ENCODE data around the gene GP9. TPM values are rescaled to one million over a fixed set of nuclear protein-coding genes. Genes with fewer than 3 reads are reported as not detected.

GP9 gene
- total and polyA plus RNA-seq, 10 donors, result 1.4 to 14.9 (median 6.5) TPM

DNA sequence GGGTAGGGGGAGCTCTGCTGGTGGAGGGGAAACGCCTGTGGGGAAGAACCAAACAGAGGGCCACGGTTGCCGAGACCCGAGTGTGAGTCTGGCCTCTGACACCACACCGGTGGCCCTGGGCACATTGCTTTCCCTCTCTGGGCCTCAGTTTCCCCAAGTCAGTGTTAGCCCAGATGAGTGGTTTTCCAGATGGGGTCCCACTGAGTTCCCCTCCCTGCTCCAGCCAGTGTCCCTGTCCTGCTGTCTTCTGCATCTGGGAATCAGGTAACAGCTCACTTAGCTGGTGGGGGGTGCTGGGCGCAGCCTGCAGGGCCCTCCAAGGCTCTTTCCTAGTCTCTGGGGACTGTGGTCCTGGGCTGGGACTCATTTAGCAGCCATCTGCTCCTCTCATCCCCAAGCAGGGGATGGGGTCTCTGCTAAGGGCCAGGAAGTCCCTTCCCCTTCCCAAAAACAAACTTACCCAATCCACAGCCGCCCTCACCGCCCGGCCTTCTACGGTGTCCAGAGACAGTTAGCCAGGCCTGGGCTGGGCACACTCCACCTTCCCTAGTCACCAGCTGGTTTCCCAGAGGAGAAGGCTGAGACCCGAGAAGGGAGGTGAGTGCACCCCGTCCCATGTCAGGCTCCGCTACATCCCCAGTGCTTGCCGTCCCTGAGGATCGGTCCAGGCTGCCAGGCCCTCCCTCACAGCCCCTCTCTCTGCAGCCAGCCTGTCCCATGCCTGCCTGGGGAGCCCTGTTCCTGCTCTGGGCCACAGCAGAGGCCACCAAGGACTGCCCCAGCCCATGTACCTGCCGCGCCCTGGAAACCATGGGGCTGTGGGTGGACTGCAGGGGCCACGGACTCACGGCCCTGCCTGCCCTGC, 676 bp downstream of the GP9 start:
- H3K27me3 ChIP-seq (replicated peaks in 1 of 7), result peaks cover 0 to 18% (median 0%) of the 10 kb centered on the region in 7 donors
- no peak overlapping the region for H3K27ac ChIP-seq
- TF ChIP-seq POLR2A (IDR thresholded peaks at IDR 0.05) (no peak), POLR2AphosphoS5 (IDR thresholded peaks at IDR 0.05) (no peak)
- TF ChIP-seq, protein P1, sequence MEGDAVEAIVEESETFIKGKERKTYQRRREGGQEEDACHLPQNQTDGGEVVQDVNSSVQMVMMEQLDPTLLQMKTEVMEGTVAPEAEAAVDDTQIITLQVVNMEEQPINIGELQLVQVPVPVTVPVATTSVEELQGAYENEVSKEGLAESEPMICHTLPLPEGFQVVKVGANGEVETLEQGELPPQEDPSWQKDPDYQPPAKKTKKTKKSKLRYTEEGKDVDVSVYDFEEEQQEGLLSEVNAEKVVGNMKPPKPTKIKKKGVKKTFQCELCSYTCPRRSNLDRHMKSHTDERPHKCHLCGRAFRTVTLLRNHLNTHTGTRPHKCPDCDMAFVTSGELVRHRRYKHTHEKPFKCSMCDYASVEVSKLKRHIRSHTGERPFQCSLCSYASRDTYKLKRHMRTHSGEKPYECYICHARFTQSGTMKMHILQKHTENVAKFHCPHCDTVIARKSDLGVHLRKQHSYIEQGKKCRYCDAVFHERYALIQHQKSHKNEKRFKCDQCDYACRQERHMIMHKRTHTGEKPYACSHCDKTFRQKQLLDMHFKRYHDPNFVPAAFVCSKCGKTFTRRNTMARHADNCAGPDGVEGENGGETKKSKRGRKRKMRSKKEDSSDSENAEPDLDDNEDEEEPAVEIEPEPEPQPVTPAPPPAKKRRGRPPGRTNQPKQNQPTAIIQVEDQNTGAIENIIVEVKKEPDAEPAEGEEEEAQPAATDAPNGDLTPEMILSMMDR (IDR thresholded peaks at IDR 0.05 in 8 of 11, conservative IDR thresholded peaks at IDR 0.05 in 3 of 11), result no peak
- DNase-seq, result peak; percentile 62
- no peak overlapping the region for H3K4me3 ChIP-seq
- 73 to 90% (median 80%) methylated on average over 16 to 19 of the region's 19 CpGs for WGBS, 5 donors
- intact Hi-C loops (cut with DNase I; ENCODE audit: low total_unique reads), result no loop called here
- no peaks in the 10 kb centered on the region for H3K9me3 ChIP-seq
- peaks cover 0 to 25% (median 10%) of the 10 kb centered on the region in 6 donors for H3K4me1 ChIP-seq
- no peaks in the 10 kb centered on the region for H3K36me3 ChIP-seq

DNA sequence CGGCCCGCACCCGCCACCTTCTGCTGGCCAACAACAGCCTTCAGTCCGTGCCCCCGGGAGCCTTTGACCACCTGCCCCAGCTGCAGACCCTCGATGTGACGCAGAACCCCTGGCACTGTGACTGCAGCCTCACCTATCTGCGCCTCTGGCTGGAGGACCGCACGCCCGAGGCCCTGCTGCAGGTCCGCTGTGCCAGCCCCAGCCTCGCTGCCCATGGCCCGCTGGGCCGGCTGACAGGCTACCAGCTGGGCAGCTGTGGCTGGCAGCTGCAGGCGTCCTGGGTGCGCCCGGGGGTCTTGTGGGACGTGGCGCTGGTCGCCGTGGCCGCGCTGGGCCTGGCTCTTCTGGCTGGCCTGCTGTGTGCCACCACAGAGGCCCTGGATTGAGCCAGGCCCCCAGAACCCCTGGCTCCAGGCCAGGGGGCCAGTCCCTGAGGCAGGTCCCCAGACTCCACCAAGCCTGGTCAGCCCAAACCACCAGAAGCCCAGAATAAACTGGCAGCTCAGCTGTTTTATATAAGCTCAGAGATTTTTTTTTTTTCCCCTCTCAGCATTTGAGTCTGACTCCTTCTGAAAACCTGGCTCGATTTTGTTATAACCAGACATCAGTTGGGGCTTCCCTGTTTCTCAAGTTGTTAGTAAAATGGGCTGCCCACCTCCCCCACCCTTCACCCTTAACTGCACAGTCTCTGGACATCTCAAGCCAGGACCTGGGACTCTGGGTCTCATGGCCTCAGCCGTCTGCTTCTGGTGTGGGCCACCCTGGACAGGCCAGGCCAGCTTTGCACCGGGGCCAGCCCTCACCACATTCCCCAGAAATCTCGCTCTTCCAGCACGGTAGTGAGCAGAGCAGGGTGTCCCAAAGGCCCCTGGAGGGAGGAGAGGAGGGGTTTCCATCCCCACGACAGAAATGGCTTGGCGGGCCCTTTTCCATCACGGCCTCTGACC, 1.6 kb downstream of the GP9 start:
- peaks cover 0 to 18% (median 0%) of the 10 kb centered on the region in 7 donors for H3K27me3 ChIP-seq (replicated peaks in 1 of 7)
- no peak overlapping the region for H3K27ac ChIP-seq
- no peak overlapping the region for H3K4me3 ChIP-seq
- H3K36me3 ChIP-seq, result no peaks in the 10 kb centered on the region
- H3K9me3 ChIP-seq, result no peaks in the 10 kb centered on the region
- TF ChIP-seq POLR2AphosphoS5 (IDR thresholded peaks at IDR 0.05), result no peak
- DNase-seq, result peak; percentile 62
- peaks cover 0 to 25% (median 10%) of the 10 kb centered on the region in 6 donors for H3K4me1 ChIP-seq
- WGBS, 5 donors, result 91 to 95% (median 92%) methylated on average over 10 to 32 of the region's 32 CpGs
- intact Hi-C loops (cut with DNase I; ENCODE audit: low total_unique reads), result no loop called here

DNA sequence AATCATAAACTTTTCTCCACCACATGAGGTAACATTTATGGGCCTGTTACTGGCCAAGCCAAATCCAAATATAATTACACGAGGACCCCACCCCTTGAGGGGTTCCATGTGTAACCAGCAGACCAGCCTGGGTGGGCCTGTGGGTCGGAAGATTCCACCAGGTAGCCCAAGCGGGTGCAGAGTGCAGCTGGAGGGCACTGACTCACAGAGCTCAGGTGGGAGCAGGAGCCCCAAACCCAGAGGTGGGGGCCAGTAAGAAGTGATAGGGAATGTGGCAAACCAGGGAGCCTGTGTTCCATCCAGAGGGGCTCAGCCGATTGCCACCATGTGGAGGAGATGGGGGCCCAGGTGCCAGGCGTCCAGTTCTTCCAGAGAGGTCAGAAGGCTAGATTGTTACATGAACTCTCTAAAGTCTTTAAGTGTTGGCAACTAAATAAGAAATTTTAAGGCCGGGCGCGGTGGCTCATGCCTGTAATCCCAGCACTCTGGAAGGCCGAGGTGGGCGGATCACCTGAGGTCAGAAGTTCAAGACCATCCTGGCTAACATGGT, 2.6 kb downstream of the GP9 start:
- H3K4me3 ChIP-seq, result no peak overlapping the region
- intact Hi-C loops (cut with DNase I; ENCODE audit: low total_unique reads), result no loop called here
- H3K36me3 ChIP-seq, result no peaks in the 10 kb centered on the region
- no peak overlapping the region for H3K27ac ChIP-seq
- TF ChIP-seq, protein P1 (IDR thresholded peaks at IDR 0.05 in 8 of 11, conservative IDR thresholded peaks at IDR 0.05 in 3 of 11), result no peak
- no peak for TF ChIP-seq POLR2A (IDR thresholded peaks at IDR 0.05)
- no peak for TF ChIP-seq POLR2AphosphoS5 (IDR thresholded peaks at IDR 0.05)
- peaks cover 0 to 3% (median 0%) of the 10 kb centered on the region in 8 donors for H3K9me3 ChIP-seq
- peaks cover 0 to 25% (median 0%) of the 10 kb centered on the region in 7 donors for H3K27me3 ChIP-seq (replicated peaks in 1 of 7)
- DNase-seq, result peak; percentile 40
- H3K4me1 ChIP-seq, result peaks cover 0 to 30% (median 13%) of the 10 kb centered on the region in 6 donors
- 88 to 96% (median 91%) methylated on average over 10 of the region's 10 CpGs for WGBS, 5 donors

DNA sequence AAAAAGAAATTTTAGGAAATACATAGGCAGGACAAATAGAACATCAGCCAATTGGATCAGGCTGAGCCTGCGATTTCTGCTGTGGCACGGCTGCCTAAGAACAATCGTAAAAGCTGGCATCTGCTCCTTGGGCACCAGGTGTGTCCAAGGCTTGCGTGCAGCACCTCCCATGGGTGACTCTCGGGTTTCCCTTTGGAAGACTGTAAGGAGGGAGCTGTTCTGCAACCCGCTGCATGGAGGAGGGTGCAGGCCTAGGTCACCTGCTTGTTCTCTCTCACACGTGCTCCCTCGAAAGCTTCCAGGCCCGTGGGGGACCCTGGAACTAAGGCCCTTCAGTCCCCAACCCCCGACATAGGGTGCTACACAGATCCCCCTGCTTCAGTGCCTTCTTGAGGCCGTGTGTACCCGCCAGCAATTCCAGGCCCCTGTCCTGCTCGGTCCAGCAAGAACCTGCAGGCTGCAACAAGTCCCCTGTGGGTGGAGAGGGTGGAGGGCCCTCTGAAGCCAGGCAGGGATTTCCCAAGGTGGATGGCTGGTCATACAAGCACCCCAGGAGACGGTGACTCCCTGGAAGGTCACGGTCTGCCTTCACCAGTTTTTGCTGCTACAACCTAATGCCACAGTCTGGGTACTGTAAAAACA, 3.4 kb downstream of the GP9 start:
- H3K36me3 ChIP-seq, result no peaks in the 10 kb centered on the region

More for the DNA sequence above, 3.4 kb downstream of the GP9 start:
- H3K9me3 ChIP-seq, result peaks cover 0 to 3% (median 0%) of the 10 kb centered on the region in 8 donors
- H3K27ac ChIP-seq, result no peak overlapping the region
- peaks cover 0 to 31% (median 0%) of the 10 kb centered on the region in 7 donors for H3K27me3 ChIP-seq (replicated peaks in 1 of 7)
- H3K4me3 ChIP-seq, result no peak overlapping the region
- TF ChIP-seq, protein P1 (IDR thresholded peaks at IDR 0.05 in 8 of 11, conservative IDR thresholded peaks at IDR 0.05 in 3 of 11), result no peak
- TF ChIP-seq POLR2A (IDR thresholded peaks at IDR 0.05) (no peak), POLR2AphosphoS5 (IDR thresholded peaks at IDR 0.05) (no peak)
- H3K4me1 ChIP-seq, result peaks cover 0 to 32% (median 20%) of the 10 kb centered on the region in 6 donors
- WGBS, 5 donors, result 89 to 95% (median 92%) methylated on average over 8 to 15 of the region's 15 CpGs
- DNase-seq, result peak; percentile 55
- intact Hi-C loops (cut with DNase I; ENCODE audit: low total_unique reads), result no loop called here

Data from spleen (tissue), 11 donors.